Neural progenitor cell (in vitro differentiated cells): ENCODE results near the gene MMP25. TPM values are rescaled to one million over a fixed set of nuclear protein-coding genes. Genes with fewer than 3 reads are reported as not detected.
"Not testable (repeated sequence)": the region's sequence is repeated elsewhere in the genome, so short reads cannot be mapped to it uniquely, and the experiment has no call there.

Experiments
- DNase-seq: peaks from one replicate; pipeline ENCODE4 v3.0.0-alpha.2; 2016; ENCODE audit warnings: low spot score
- H2AFZ ChIP-seq: fragments of 200-600 bp; sonication (generic); replicated peaks from 2 replicates; pipeline ENCODE4 v1.6.1; 2016; ENCODE audit warnings: antibody characterized with exemption
- H3F3A ChIP-seq: fragments of 200-600 bp; sonication (generic); 2 replicates; pipeline ENCODE4 v1.6.1; 2016; ENCODE audit warnings: antibody characterized with exemption, low read depth
- H3K27ac ChIP-seq: fragments of 200-600 bp; sonication (generic); 2 replicates; pipeline ENCODE4 v1.5.1; 2016; ENCODE audit warnings: mild to moderate bottlenecking
- H3K27me3 ChIP-seq: fragments of 200-600 bp; sonication (generic); 2 replicates; pipeline ENCODE4 v1.6.1; 2016; ENCODE audit warnings: mild to moderate bottlenecking, moderate library complexity
- H3K36me3 ChIP-seq: fragments of 200-600 bp; sonication (generic); 2 replicates; pipeline ENCODE4 v1.5.1; 2016
- H3K4me1 ChIP-seq: fragments of 200-600 bp; sonication (generic); 2 replicates; pipeline ENCODE4 v1.6.1; 2016; ENCODE audit warnings: mixed run types
- H3K4me2 ChIP-seq: fragments of 200-600 bp; sonication (generic); 2 replicates; pipeline ENCODE4 v1.6.1; 2016
- H3K4me3 ChIP-seq: fragments of 200-600 bp; sonication (generic); 2 replicates; pipeline ENCODE4 v1.5.1; 2016
- H3K79me2 ChIP-seq: fragments of 200-600 bp; sonication (generic); 2 replicates; pipeline ENCODE4 v1.6.1; 2016; ENCODE audit warnings: low read depth
- H3K9ac ChIP-seq: fragments of 200-600 bp; sonication (generic); 2 replicates; pipeline ENCODE4 v1.6.1; 2016
- H3K9me3 ChIP-seq: fragments of 200-600 bp; sonication (generic); 2 replicates; pipeline ENCODE4 v1.5.1; 2016; ENCODE audit warnings: low read depth
- H4K20me1 ChIP-seq: fragments of 200-600 bp; sonication (generic); 2 replicates; pipeline ENCODE4 v1.6.1; 2016; ENCODE audit warnings: low read depth
- H3K27ac Mint-ChIP-seq: 3 replicates; pipeline ENCODE4 v1.8.0; 2021; ENCODE audit warnings: mixed read lengths
- H3K27me3 Mint-ChIP-seq: 2 replicates; pipeline ENCODE4 v1.8.0; 2022; ENCODE audit warnings: low read depth, mild to moderate bottlenecking, inconsistent platforms, moderate library complexity, mixed read lengths; ENCODE audit not compliant: insufficient read depth
- H3K36me3 Mint-ChIP-seq: 3 replicates; pipeline ENCODE4 v1.8.0; 2021; ENCODE audit warnings: mixed read lengths
- H3K4me1 Mint-ChIP-seq: 3 replicates; pipeline ENCODE4 v1.8.0; 2021; ENCODE audit warnings: mixed read lengths
- H3K4me3 Mint-ChIP-seq: 3 replicates; pipeline ENCODE4 v1.8.0; 2021; ENCODE audit warnings: mild to moderate bottlenecking, moderate library complexity, mixed read lengths
- H3K9me3 Mint-ChIP-seq: 3 replicates; pipeline ENCODE4 v1.8.0; 2020; ENCODE audit warnings: mixed read lengths
- CTCF ChIP-seq: fragments of 200-600 bp; sonication (generic); IDR thresholded peaks from 2 replicates; pipeline ENCODE4 v1.5.1; 2017; ENCODE audit warnings: antibody characterized with exemption, mild to moderate bottlenecking
- EZH2 ChIP-seq: fragments of 200-600 bp; sonication (generic); IDR thresholded peaks from 2 replicates; pipeline ENCODE4 v1.6.1; 2017; ENCODE audit warnings: antibody characterized with exemption, mild to moderate bottlenecking, moderate library complexity
- EZH2phosphoT487 ChIP-seq: fragments of 200-600 bp; sonication (generic); IDR thresholded peaks from 2 replicates; pipeline ENCODE4 v1.6.1; 2017; ENCODE audit warnings: antibody characterized with exemption
- total RNA-seq: library from RNA; depleted of rRNA; stranded (reverse); fragments of >200 nt; gene quantifications from 2 replicates; pipeline ENCODE4 v1.2.3, GENCODE V29; 2015; ENCODE audit warnings: low replicate concordance

MMP25 gene
- total RNA-seq, 1 donor from 2014 or later: 0.58 TPM

DNA sequence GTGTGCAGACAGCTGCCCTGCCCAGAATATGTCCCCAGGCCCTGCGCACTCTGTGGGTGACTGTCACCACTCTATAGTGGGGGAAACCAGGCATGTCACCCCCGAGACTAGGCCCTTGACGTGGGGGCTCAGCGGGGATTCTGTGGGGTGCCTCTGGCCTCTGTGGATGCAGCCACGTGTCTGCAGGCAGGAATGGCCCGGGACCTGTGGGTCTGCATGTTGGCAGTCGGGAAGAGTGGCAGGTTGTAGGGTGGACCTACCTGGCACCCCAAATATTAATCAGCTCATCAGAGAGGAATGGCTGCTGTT is 20.0 kb downstream of the MMP25 start:
- no peaks in the 10 kb centered on the region for H3K79me2 ChIP-seq
- no peak overlapping the region for H3K27ac Mint-ChIP-seq

GRCh38 chr16:3068487-3068886 is 22.1 kb downstream of the MMP25 start:
- no peak overlapping the region for H3K4me3 Mint-ChIP-seq
- TF ChIP-seq EZH2phosphoT487: no peak
- TF ChIP-seq CTCF: no peak
- TF ChIP-seq EZH2: no peak
- H3F3A ChIP-seq: no peaks in the 10 kb centered on the region
- H3K9me3 ChIP-seq: no peaks in the 10 kb centered on the region
- no peak overlapping the region for H3K9ac ChIP-seq
- peaks cover 10% of the 10 kb centered on the region for H3K27me3 Mint-ChIP-seq
- no peaks in the 10 kb centered on the region for H3K4me1 ChIP-seq
- peaks cover 4% of the 10 kb centered on the region for H3K4me1 Mint-ChIP-seq
- no peaks in the 10 kb centered on the region for H3K9me3 Mint-ChIP-seq
- H4K20me1 ChIP-seq: no peaks in the 10 kb centered on the region
- no peaks in the 10 kb centered on the region for H3K79me2 ChIP-seq
- H3K4me3 ChIP-seq: no peak overlapping the region
- no peak overlapping the region for H2AFZ ChIP-seq
- no peak for DNase-seq
- no peaks in the 10 kb centered on the region for H3K36me3 ChIP-seq
- no peak overlapping the region for H3K4me2 ChIP-seq
- H3K27ac Mint-ChIP-seq: peak overlapping the region; percentile 74
- H3K36me3 Mint-ChIP-seq: no peaks in the 10 kb centered on the region
- no peak overlapping the region for H3K27ac ChIP-seq
- H3K27me3 ChIP-seq: no peaks in the 10 kb centered on the region

More for the DNA sequence above, 20.0 kb downstream of the MMP25 start:
- DNase-seq: no peak
- Histone ChIP-seq H3K4me2 (no peak overlapping the region), H3K4me3 (no peak overlapping the region), H3K9me3 (no peaks in the 10 kb centered on the region), H3K27ac (no peak overlapping the region), H3K9ac (no peak overlapping the region), H3F3A (no peaks in the 10 kb centered on the region), H3K27me3 (peaks cover 5% of the 10 kb centered on the region), H2AFZ (no peak overlapping the region), H4K20me1 (no peaks in the 10 kb centered on the region), H3K36me3 (no peaks in the 10 kb centered on the region), H3K4me1 (no peaks in the 10 kb centered on the region)
- no peaks in the 10 kb centered on the region for H3K4me1 Mint-ChIP-seq
- no peaks in the 10 kb centered on the region for H3K9me3 Mint-ChIP-seq
- no peaks in the 10 kb centered on the region for H3K36me3 Mint-ChIP-seq
- peaks cover 10% of the 10 kb centered on the region for H3K27me3 Mint-ChIP-seq
- TF ChIP-seq EZH2phosphoT487: no peak
- TF ChIP-seq CTCF: no peak
- TF ChIP-seq EZH2: no peak
- H3K4me3 Mint-ChIP-seq: no peak overlapping the region

DNA sequence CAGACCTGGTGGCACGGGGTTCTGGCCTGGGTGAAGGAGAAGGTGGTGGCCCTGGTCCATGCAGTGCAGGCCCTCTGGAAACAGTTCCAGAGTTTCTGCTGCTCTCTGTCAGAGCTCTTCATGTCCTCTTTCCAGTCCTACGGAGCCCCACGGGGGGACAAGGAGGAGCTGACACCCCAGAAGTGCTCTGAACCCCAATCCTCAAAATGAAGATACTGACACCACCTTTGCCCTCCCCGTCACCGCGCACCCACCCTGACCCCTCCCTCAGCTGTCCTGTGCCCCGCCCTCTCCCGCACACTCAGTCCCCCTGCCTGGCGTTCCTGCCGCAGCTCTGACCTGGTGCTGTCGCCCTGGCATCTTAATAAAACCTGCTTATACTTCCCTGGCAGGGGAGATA is 22.8 kb downstream of the MMP25 start:
- not testable (repeated sequence) for H4K20me1 ChIP-seq, H3F3A ChIP-seq, H3K27ac ChIP-seq, H3K4me2 ChIP-seq, H3K27ac Mint-ChIP-seq, H3K4me1 ChIP-seq, H3K9me3 ChIP-seq, H3K79me2 ChIP-seq, H3K4me1 Mint-ChIP-seq, H3K4me3 Mint-ChIP-seq, H3K4me3 ChIP-seq, H3K36me3 Mint-ChIP-seq, H3K27me3 ChIP-seq, DNase-seq, H3K9me3 Mint-ChIP-seq, H2AFZ ChIP-seq, H3K36me3 ChIP-seq, H3K9ac ChIP-seq
- peaks cover 13% of the 10 kb centered on the region for H3K27me3 Mint-ChIP-seq

GRCh38 chr16:3070608-3071111 is 24.3 kb downstream of the MMP25 start:
- no peaks in the 10 kb centered on the region for H3K9me3 Mint-ChIP-seq
- no peaks in the 10 kb centered on the region for H3K9me3 ChIP-seq
- TF ChIP-seq EZH2 (no peak), EZH2phosphoT487 (no peak), CTCF (no peak)
- no peaks in the 10 kb centered on the region for H3F3A ChIP-seq
- no peaks in the 10 kb centered on the region for H4K20me1 ChIP-seq
- no peaks in the 10 kb centered on the region for H3K36me3 Mint-ChIP-seq
- no peak overlapping the region for H2AFZ ChIP-seq
- H3K27ac ChIP-seq: no peak overlapping the region
- no peak overlapping the region for H3K4me3 Mint-ChIP-seq
- no peak overlapping the region for H3K4me2 ChIP-seq
- H3K79me2 ChIP-seq: no peaks in the 10 kb centered on the region
- H3K27me3 Mint-ChIP-seq: peaks cover 19% of the 10 kb centered on the region
- no peaks in the 10 kb centered on the region for H3K27me3 ChIP-seq
- no peak overlapping the region for H3K9ac ChIP-seq
- no peak for DNase-seq
- no peak overlapping the region for H3K4me3 ChIP-seq
- peaks cover 9% of the 10 kb centered on the region for H3K4me1 Mint-ChIP-seq
- H3K27ac Mint-ChIP-seq: no peak overlapping the region
- H3K36me3 ChIP-seq: no peaks in the 10 kb centered on the region
- H3K4me1 ChIP-seq: no peaks in the 10 kb centered on the region
